Stomach (tissue), 9 donors: ENCODE data around the gene ZMIZ1. TPM values are rescaled to one million over a fixed set of nuclear protein-coding genes. Genes with fewer than 3 reads are reported as not detected.
"Not testable (repeated sequence)": the region's sequence is repeated elsewhere in the genome, so short reads cannot be mapped to it uniquely, and the experiment has no call there.

Experiments
- DNase-seq, 2 donors: peaks; one replicate each; pipeline versions ENCODE4 v3.0.0 to v3.0.0-alpha.2; 2013 to 2019
- H3K27ac ChIP-seq, 5 donors: fragments of 200-600 bp in 4 of 5; sonication (generic) in 4 of 5; one replicate each; pipeline ENCODE4 v1.5.1; 2013 to 2019; ENCODE audit warnings: mild to moderate bottlenecking in 1 of 5, moderate library complexity in 1 of 5
- H3K27me3 ChIP-seq, 3 donors: fragments of 200-600 bp; sonication (generic); one replicate each; pipeline ENCODE4 v1.5.1; 2017 to 2019; ENCODE audit warnings: mixed run types in 1 of 3
- H3K36me3 ChIP-seq, 4 donors: fragments of 200-600 bp; sonication (generic); 1 replicate in 3 of 4; 2 replicates in 1 of 4; pipeline ENCODE4 v1.5.1; 2016 to 2019
- H3K4me1 ChIP-seq, 4 donors: fragments of 200-600 bp; sonication (generic); one replicate each; pipeline ENCODE4 v1.5.1; 2016 to 2019
- H3K4me3 ChIP-seq, 4 donors: fragments of 200-600 bp; sonication (generic) in 3 of 4; one replicate each; pipeline ENCODE4 v1.5.1; 2016 to 2019; ENCODE audit warnings: mild to moderate bottlenecking in 1 of 4
- H3K9me3 ChIP-seq, 4 donors: fragments of 200-600 bp; sonication (generic); one replicate each; pipeline ENCODE4 v1.5.1; 2016 to 2019
- CTCF ChIP-seq, 7 experiments: fragments of 450-650 bp in 4 of 7; fragments of 200-600 bp in 3 of 7; sonication (generic) in 3 of 7; IDR thresholded peaks; one replicate each; pipeline ENCODE4 v1.5.1; 2016 to 2019; ENCODE audit warnings: antibody characterized with exemption in 7 of 7, control low read depth in 2 of 7, mild to moderate bottlenecking in 1 of 7
- EP300 ChIP-seq: sonication (generic); formaldehyde crosslinking; IDR thresholded peaks from one replicate; pipeline ENCODE4 v1.6.1; 2017; ENCODE audit warnings: antibody characterized with exemption
- POLR2A ChIP-seq, 4 donors: fragments of 450-650 bp; IDR thresholded peaks; one replicate each; pipeline ENCODE4 v1.6.1; 2016; ENCODE audit warnings: antibody characterized with exemption in 4 of 4, control low read depth in 2 of 4, mild to moderate bottlenecking in 1 of 4, moderate library complexity in 1 of 4
- POLR2AphosphoS5 ChIP-seq, 3 donors: sonication (generic); formaldehyde crosslinking; IDR thresholded peaks; one replicate each; pipeline ENCODE4 v1.6.1; 2016; ENCODE audit warnings: antibody characterized with exemption in 3 of 3
- WGBS, 5 donors: extraction: QIAGEN DNeasy Blood & Tissue Kit in 3 of 5; methylation state at CpG; one replicate each; pipeline versions ENCODE4 v1.1.5 to v1.1.7; 2013 to 2018; 5-methylcytosine and 5-hydroxymethylcytosine counted together
- intact Hi-C: fragments of 100-400 bp; cut with DNase I; formaldehyde crosslinking; loops from one replicate; pipeline ENCODE4 v1.15.1; 2023; ENCODE audit warnings: low total_unique reads
- polyA plus RNA-seq, 3 donors: library from polyadenylated mRNA; stranded (reverse); fragments of 200-250 nt; gene quantifications; one replicate each; pipeline ENCODE4 v1.2.3, GENCODE V29; 2013
- total RNA-seq, 5 donors: library from RNA; depleted of rRNA; stranded (reverse); fragments of >200 nt; gene quantifications; one replicate each; pipeline versions ENCODE4 v1.1.0 to v1.2.3, GENCODE V29; 2014 to 2016
- donor health status: healthy with polysubstance abuse.
- donor health status: Bipolar disorder and iron deficiency.
- donor health status: healthy.

Gene ZMIZ1
- total and polyA plus RNA-seq, 8 donors, result 17.7 to 103 (median 26.3) TPM

GRCh38 chr10:79336276-79336675 lies 267.5 kb downstream of the ZMIZ1 start:
- Histone ChIP-seq H3K4me1 (peaks cover 3 to 19% (median 11%) of the 10 kb centered on the region in 4 donors), H3K27me3 (no peaks in the 10 kb centered on the region), H3K36me3 (no peaks in the 10 kb centered on the region), H3K27ac (no peak overlapping the region), H3K9me3 (no peaks in the 10 kb centered on the region), H3K4me3 (no peak overlapping the region)
- 90 to 100% (median 96%) methylated on average over 3 of the region's 3 CpGs for WGBS, 5 donors
- no peak for TF ChIP-seq EP300
- no peak for TF ChIP-seq CTCF (IDR thresholded peaks at IDR 0.05)
- no peak for TF ChIP-seq POLR2A (IDR thresholded peaks at IDR 0.05)
- TF ChIP-seq POLR2AphosphoS5 (IDR thresholded peaks at IDR 0.05), result no peak
- no peak for DNase-seq
- intact Hi-C loops, result no loop called here

GRCh38 chr10:79336739-79337138 lies 268.0 kb downstream of the ZMIZ1 start:
- no peak for TF ChIP-seq EP300
- TF ChIP-seq POLR2A (IDR thresholded peaks at IDR 0.05), result no peak
- no peak for TF ChIP-seq CTCF (IDR thresholded peaks at IDR 0.05)
- TF ChIP-seq POLR2AphosphoS5 (IDR thresholded peaks at IDR 0.05), result no peak
- 76 to 88% (median 84%) methylated on average over 7 of the region's 7 CpGs for WGBS, 5 donors
- no peaks in the 10 kb centered on the region for H3K9me3 ChIP-seq
- H3K4me3 ChIP-seq, result no peak overlapping the region
- no peak overlapping the region for H3K27ac ChIP-seq
- peaks cover 7 to 23% (median 13%) of the 10 kb centered on the region in 4 donors for H3K4me1 ChIP-seq
- H3K36me3 ChIP-seq, result no peaks in the 10 kb centered on the region
- DNase-seq, result no peak
- intact Hi-C loops, result no loop called here
- no peaks in the 10 kb centered on the region for H3K27me3 ChIP-seq

GRCh38 chr10:79337783-79338469 lies 269.2 kb downstream of the ZMIZ1 start:
- H3K9me3 ChIP-seq, DNase-seq, H3K4me3 ChIP-seq, H3K36me3 ChIP-seq, intact Hi-C loops, H3K27me3 ChIP-seq, H3K27ac ChIP-seq: not testable (repeated sequence)
- 94 to 100% (median 96%) methylated on average over 4 to 7 of the region's 11 CpGs for WGBS, 5 donors
- peaks cover 17 to 34% (median 24%) of the 10 kb centered on the region in 4 donors for H3K4me1 ChIP-seq

GRCh38 chr10:79339266-79339665 lies 270.5 kb downstream of the ZMIZ1 start:
- DNase-seq, result no peak
- Histone ChIP-seq H3K4me1 (peaks cover 25 to 44% (median 36%) of the 10 kb centered on the region in 4 donors), H3K9me3 (no peaks in the 10 kb centered on the region), H3K27me3 (no peaks in the 10 kb centered on the region), H3K27ac (no peak overlapping the region), H3K36me3 (no peaks in the 10 kb centered on the region), H3K4me3 (no peak overlapping the region)
- intact Hi-C loops, result no loop called here
- 86 to 96% (median 89%) methylated on average over 3 of the region's 3 CpGs for WGBS, 5 donors
- no peak for TF ChIP-seq POLR2AphosphoS5 (IDR thresholded peaks at IDR 0.05)
- no peak for TF ChIP-seq EP300
- no peak for TF ChIP-seq CTCF (IDR thresholded peaks at IDR 0.05)
- no peak for TF ChIP-seq POLR2A (IDR thresholded peaks at IDR 0.05)

- no peak for DNase-seq
- Histone ChIP-seq H3K27ac (peak overlapping the region in 4 of 5 donors; percentile 28 to 78 (median 38)), H3K4me1 (peaks cover 35 to 49% (median 47%) of the 10 kb centered on the region in 4 donors)
These were observed 272.0 kb downstream of the ZMIZ1 start for GRCh38 chr10:79340646-79341244.

More at GRCh38 chr10:79340646-79341244, 272.0 kb downstream of the ZMIZ1 start:
- Histone ChIP-seq H3K4me3 (no peak overlapping the region), H3K27me3 (no peaks in the 10 kb centered on the region), H3K36me3 (no peaks in the 10 kb centered on the region), H3K9me3 (no peaks in the 10 kb centered on the region)
- intact Hi-C loops, result no loop called here
- 73 to 88% (median 79%) methylated on average over 3 to 5 of the region's 5 CpGs for WGBS, 5 donors
- no peak for TF ChIP-seq POLR2AphosphoS5 (IDR thresholded peaks at IDR 0.05)
- no peak for TF ChIP-seq EP300
- no peak for TF ChIP-seq POLR2A (IDR thresholded peaks at IDR 0.05)
- no peak for TF ChIP-seq CTCF (IDR thresholded peaks at IDR 0.05)
